RWPE2 (cell line): ENCODE data around the gene YY1.
A peak's percentile ranks its signal among the peaks of the same experiment; 100 is the strongest.

ENCODE experiments used
- ATAC-seq: fragments of 200-7000 bp; cut with Tn5 transposase; 3 replicates; pipeline ENCODE4 v1.9.1; 2021; ENCODE audit warnings: low read depth
- DNase-seq: peaks from one replicate; pipeline ENCODE4 v3.0.0-alpha.2; 2020; ENCODE audit warnings: low spot score
- H3K27ac ChIP-seq: fragments of 450-650 bp; 2 replicates; pipeline ENCODE4 v1.5.1; 2017; ENCODE audit warnings: mild to moderate bottlenecking; ENCODE audit not compliant: poor library complexity, severe bottlenecking
- H3K27me3 ChIP-seq: fragments of 250-450 bp; sonication (Bioruptor Pico); 2 replicates; pipeline ENCODE4 v1.5.1; 2021; ENCODE audit warnings: mild to moderate bottlenecking, moderate library complexity; ENCODE audit not compliant: insufficient read depth, poor library complexity, severe bottlenecking
- H3K36me3 ChIP-seq: fragments of 250-450 bp; sonication (Bioruptor Pico); 2 replicates; pipeline ENCODE4 v1.5.1; 2020; ENCODE audit warnings: low read depth, mild to moderate bottlenecking, moderate library complexity
- H3K4me1 ChIP-seq: fragments of 250-450 bp; sonication (Bioruptor Pico); 2 replicates; pipeline ENCODE4 v1.5.1; 2021; ENCODE audit warnings: mild to moderate bottlenecking, moderate library complexity; ENCODE audit not compliant: insufficient read depth, poor library complexity, severe bottlenecking
- H3K4me3 ChIP-seq: fragments of 250-450 bp; sonication (Bioruptor Pico); 2 replicates; pipeline ENCODE4 v1.5.1; 2021; ENCODE audit warnings: mild to moderate bottlenecking, moderate library complexity; ENCODE audit not compliant: severe bottlenecking
- H3K9me3 ChIP-seq: fragments of 250-450 bp; sonication (Bioruptor Pico); 2 replicates; pipeline ENCODE4 v1.5.1; 2021; ENCODE audit warnings: mild to moderate bottlenecking, moderate library complexity; ENCODE audit not compliant: severe bottlenecking
- CTCF ChIP-seq: fragments of 450-650 bp; IDR thresholded peaks from one replicate; pipeline ENCODE4 v1.5.1; 2017; ENCODE audit warnings: mild to moderate bottlenecking, moderate library complexity; ENCODE audit not compliant: poor library complexity, severe bottlenecking

The YY1 gene

GRCh38 chr14:100330007-100330344 is 91.0 kb downstream of the YY1 start:
- no peak for TF ChIP-seq CTCF
- no peak for DNase-seq
- Histone ChIP-seq H3K4me1 (no peaks in the 10 kb centered on the region), H3K36me3 (peaks cover 16% of the 10 kb centered on the region), H3K4me3 (no peak overlapping the region), H3K27me3 (no peaks in the 10 kb centered on the region), H3K9me3 (no peaks in the 10 kb centered on the region), H3K27ac (no peak overlapping the region)
- ATAC-seq, result no peak

- Histone ChIP-seq H3K4me3 (no peak overlapping the region), H3K4me1 (no peaks in the 10 kb centered on the region), H3K36me3 (peaks cover 18% of the 10 kb centered on the region), H3K9me3 (no peaks in the 10 kb centered on the region), H3K27ac (no peak overlapping the region), H3K27me3 (no peaks in the 10 kb centered on the region)
- ATAC-seq, result no peak
- TF ChIP-seq CTCF, result no peak
- DNase-seq, result no peak
Observed at GRCh38 chr14:100330388-100330931, 91.5 kb downstream of the YY1 start.

DNA sequence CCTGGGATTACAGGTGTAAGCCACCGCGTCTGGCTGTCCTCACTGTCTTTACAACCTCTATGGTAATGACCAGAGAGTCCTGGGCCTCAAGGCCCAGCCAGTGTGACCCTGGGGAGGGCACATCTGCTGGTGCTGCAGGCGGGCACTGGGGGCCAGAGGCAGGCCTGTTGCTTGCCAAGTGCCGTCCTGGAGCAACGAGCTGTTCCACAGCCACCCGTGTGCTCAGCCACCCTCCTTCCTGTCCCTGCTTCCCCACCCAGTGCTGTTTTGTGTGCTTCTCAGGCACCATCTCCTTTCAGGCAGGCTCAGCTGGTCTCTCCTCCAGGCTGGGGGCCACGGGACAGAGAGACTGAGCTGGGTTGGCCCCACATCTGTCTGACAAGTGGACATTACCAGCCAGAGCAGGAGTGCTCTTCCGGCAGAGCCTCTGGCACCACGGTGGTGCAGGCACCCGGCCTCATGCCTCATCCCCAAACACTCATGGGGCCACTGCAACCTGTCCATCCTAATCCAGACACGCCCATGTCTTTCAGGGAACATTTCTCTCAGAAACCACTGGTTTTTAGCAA is 93.2 kb downstream of the YY1 start:
- DNase-seq (peak; percentile 58), ATAC-seq (peak; percentile 8; the same call in 2 of the 3 replicates)
- Histone ChIP-seq H3K27ac (no peak overlapping the region), H3K27me3 (no peaks in the 10 kb centered on the region), H3K9me3 (no peaks in the 10 kb centered on the region), H3K36me3 (peaks cover 35% of the 10 kb centered on the region), H3K4me3 (no peak overlapping the region), H3K4me1 (no peaks in the 10 kb centered on the region)
- TF ChIP-seq CTCF, result no peak
